Heart left ventricle (tissue), 13 donors: ENCODE data around the gene FOXP4.

Experiments used
- CTCF ChIP-seq, 12 donors: fragments of 200-600 bp; sonication (generic) in 4 of 12; IDR thresholded peaks; one replicate each; pipeline versions ENCODE4 v1.5.0 to v1.8.0; 2018 to 2022; ENCODE audit warnings: antibody characterized with exemption in 12 of 12, mild to moderate bottlenecking in 5 of 12
- POLR2A ChIP-seq, 2 donors: fragments of 450-650 bp; IDR thresholded peaks; one replicate each; pipeline ENCODE4 v1.6.1; 2017; ENCODE audit warnings: antibody characterized with exemption in 2 of 2, mild to moderate bottlenecking in 2 of 2, moderate library complexity in 2 of 2
- donor health status: ischemic (EF 13 %, LVEDD 7.1; RV severe dilation, severe dysfunction).
- donor health status: DM: no; HTN: yes; CAD: no.
- donor health status: DM: no; HTN: no; CAD: no.
- donor health status: ischemic (EF 25% LVEDD 6.9; RV normal size, moderate dysfunction).
- donor health status: ischemic (EF 25% LVEDD 5.7; RV mildly dilated, moderate dysfunction).
- donor health status: ischemic (EF 35%, LVEDD 5.7; RV mildly dilated, moderate dysfunction).
- donor health status: nonischemic (EF 11% LVEDD 7.7; RV severe dilation, severe dysfunction).
- donor health status: DM: yes; HTN: yes; CAD: no.
- donor health status: PGD.
- donor health status: ischemic (EF 29% LVEDD 5.4; RV normal size, mild dysfunction).
- donor health status: nonischemic (EF 23%, LVEDD 6.1; RV moderate dilation, normal function).

- TF ChIP-seq CTCF (IDR thresholded peaks at IDR 0.05), result no peak
- TF ChIP-seq POLR2A (IDR thresholded peaks at IDR 0.05), result no peak
Measured at GRCh38 chr6:41497994-41498393, 48.2 kb upstream of the FOXP4 start.
